SK-N-MC (cell line): ENCODE data around the gene XRCC2.

ENCODE experiments used
- EZH2 ChIP-seq: fragments of 200-600 bp; sonication (generic); IDR thresholded peaks from one replicate; pipeline ENCODE4 v1.6.1; 2017; ENCODE audit warnings: antibody characterized with exemption
- POLR2AphosphoS5 ChIP-seq: IDR thresholded peaks from 2 replicates; pipeline ENCODE4 v1.6.1; 2012; ENCODE audit warnings: mild to moderate bottlenecking, low read depth, low read length, borderline replicate concordance

GRCh38 chr7:152633504-152633903 lies 42.4 kb downstream of the XRCC2 start:
- TF ChIP-seq EZH2 (no peak), POLR2AphosphoS5 (no peak)
